ENCODE measurements around the gene EFEMP2.

- TF ChIP-seq, protein P1, sequence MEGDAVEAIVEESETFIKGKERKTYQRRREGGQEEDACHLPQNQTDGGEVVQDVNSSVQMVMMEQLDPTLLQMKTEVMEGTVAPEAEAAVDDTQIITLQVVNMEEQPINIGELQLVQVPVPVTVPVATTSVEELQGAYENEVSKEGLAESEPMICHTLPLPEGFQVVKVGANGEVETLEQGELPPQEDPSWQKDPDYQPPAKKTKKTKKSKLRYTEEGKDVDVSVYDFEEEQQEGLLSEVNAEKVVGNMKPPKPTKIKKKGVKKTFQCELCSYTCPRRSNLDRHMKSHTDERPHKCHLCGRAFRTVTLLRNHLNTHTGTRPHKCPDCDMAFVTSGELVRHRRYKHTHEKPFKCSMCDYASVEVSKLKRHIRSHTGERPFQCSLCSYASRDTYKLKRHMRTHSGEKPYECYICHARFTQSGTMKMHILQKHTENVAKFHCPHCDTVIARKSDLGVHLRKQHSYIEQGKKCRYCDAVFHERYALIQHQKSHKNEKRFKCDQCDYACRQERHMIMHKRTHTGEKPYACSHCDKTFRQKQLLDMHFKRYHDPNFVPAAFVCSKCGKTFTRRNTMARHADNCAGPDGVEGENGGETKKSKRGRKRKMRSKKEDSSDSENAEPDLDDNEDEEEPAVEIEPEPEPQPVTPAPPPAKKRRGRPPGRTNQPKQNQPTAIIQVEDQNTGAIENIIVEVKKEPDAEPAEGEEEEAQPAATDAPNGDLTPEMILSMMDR (conservative IDR thresholded peaks at IDR 0.05; ENCODE audit: low read length), result no peak
- TF ChIP-seq EZH2phosphoT487 (IDR thresholded peaks at IDR 0.05; ENCODE audit: borderline replicate concordance, low read depth, low read length), result no peak
Observed at GRCh38 chr11:65869643-65870306, 2.8 kb downstream of the EFEMP2 start.
